Smooth muscle cell of the brain vasculature (primary cell): Measurements from ENCODE around the gene ZNF648.
"Not testable (repeated sequence)": the region's sequence is repeated elsewhere in the genome, so short reads cannot be mapped to it uniquely, and the experiment has no call there.

Source experiments
- DNase-seq: peaks from one replicate; pipeline ENCODE4 v3.0.0-alpha.2; 2012; ENCODE audit warnings: low read depth, low spot score

ZNF648 gene, protein sequence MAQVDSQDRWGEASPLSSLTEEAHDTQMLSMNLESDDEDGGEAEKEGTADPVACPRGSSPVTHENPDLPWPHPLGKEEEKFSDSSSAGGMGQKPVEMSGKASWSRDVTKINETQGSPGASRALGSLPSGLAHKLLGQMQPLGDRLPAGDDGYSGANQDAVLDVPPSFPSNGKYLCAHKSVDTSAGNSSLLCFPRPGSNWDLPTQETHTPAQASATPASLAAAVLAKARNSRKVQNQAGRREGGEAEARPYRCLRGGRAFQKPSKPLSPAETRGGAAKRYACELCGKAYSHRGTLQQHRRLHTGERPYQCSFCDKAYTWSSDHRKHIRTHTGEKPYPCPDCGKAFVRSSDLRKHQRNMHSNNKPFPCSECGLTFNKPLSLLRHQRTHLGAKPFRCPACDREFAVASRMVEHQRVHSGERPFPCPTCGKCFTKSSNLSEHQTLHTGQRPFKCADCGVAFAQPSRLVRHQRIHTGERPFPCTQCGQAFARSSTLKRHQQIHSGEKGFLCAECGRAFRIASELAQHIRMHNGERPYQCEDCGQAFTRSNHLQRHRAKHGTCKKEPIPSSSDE

DNA sequence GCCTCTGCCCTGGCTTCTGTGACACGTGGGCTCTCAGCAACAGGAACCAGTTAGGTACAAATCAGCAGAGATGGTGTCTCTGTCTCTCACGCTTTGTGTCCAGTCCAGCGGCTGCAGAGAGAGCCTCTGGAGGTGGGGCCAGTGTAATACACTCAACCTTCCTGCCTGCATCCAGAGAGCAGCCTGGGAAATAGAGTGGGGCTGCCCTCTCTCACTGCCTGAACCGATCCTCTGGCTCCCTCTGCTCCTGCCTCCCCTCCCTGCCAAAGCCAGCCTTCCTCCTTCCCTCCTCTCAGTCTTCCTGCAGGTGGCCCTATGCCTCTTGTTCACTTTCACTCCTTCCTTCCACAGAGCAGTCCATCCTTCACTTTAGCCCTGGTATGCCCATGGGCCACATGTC is at the start of gene ZNF648:
Gene ZNF648 (minus strand): TSS at position 119 of the 400 bp plus-strand sequence. CDS start 3,702 bp downstream, outside the sequence.
- no peak for DNase-seq

DNA sequence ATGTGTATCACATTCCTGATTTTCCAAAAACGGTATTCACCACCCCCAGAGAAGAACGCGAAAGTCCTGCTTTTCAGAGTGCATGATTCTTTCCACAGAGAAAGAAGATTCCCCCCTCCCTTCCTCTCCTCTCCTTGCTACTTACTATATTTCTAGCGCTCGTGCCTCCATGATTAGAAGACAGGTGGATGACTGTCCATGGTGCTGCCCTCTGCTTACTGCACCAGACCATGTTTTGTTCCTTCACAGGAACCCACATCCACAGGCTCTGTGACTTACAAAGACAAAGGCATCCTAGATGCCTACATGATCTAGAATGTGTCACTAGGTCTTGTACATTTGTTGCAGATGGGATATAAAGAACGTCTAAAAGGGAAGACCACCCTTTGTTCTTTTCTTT is 49.1 kb upstream of the ZNF648 start:
- DNase-seq, result no peak

DNA sequence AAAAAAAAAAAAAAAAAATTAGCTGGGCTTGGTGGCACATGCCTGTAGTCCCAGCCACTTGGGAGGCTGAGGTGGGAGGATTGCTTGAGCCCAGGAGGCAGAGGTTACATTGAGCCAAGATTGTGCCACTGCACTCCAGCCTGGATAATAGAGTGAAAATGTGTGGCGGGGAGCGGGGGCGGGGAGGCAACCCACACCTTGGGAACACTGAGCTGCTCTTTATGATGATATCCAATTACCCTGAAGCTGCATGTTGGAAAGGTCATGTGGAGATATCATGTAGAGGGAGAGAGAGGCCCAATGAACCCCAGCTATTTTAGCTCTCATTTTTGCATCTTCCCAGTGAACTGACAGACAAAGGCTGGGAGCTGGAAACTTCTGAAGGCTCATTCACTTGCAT is 48.3 kb upstream of the ZNF648 start:
- DNase-seq, result no peak

DNA sequence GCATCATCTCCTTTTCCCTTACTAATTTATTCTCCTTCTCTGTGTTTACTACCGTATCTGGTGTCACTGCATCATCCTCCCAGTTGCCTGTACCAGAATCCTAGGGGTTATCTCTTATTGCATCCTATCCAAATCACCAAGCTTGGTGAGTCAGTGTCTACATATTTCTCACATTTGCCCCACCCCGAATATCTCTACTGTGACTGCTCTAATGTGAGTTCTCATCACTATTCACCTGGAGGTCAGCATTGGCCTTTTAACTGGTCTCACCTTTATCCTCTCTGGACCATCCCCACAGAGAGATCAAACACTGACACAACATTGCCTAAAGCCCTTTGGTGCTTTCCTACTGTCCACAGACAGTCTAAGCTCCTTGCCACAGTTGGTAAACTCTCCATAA is 45.7 kb upstream of the ZNF648 start:
- DNase-seq, result no peak

DNA sequence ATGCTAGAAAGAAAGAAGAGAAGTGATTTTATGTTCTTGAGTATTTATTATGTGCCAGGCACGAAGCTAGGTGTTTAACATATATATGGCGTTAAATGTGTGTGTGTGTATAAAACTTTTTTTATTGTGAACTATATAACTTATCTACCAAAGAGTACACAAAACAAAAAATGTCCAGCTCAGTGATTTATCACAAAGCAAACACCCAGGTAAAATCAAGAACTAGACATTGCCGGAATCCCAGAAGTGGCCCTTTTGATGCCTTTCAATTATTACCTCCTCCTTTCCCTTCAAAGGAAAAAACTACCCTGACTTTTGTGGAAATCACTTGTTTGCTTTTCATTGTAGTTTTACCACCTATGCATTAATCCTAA is 40.5 kb upstream of the ZNF648 start:
- no peak for DNase-seq

DNA sequence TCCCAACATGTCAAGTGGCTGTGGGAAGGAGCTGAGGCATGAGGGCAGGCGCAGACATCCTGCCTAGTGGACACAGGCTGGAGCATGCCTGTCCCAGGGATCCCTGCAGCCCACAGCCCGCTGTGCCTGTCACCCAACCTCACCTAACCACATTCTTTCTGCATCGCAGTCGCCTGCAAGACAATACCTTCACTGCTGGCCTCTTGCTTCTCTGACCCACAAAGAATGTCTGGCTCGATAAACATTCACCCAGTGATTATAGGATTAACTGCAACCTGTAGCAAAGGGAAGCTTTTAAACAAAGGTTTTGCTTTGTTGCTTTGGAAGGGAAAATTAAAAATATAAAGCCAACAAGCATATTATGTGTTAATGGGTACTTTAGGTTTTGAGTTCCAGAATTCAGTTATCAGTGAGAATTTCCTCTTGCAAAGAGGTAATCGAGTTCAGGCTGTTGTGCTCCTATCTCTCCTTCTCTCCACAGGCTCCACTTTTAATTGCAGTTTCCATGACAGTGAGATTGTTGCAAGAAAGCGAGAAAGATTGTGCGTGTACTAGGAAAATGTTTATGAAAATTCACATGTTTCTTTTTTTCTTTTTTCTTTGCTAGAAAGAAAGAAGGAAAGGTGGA is 40.0 kb upstream of the ZNF648 start:
- DNase-seq, result no peak

DNA sequence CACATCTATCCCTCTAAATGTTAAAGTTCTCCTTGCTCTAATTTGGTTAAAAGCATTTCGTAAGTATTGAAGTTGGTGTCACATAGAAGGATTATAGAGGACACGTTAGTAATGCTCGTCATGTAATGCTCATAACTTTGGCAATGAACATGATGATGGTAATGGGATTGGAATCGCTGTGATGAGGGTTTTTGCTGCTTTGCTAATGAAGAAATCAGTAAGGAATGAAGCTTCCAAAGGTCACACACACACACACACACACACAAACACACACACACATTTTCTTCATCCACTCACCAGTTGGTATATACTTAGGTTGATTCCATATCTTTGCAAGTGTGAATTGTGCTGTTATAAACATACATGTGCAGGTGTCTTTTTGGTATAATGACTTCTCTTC is 36.8 kb upstream of the ZNF648 start:
- no peak for DNase-seq

DNA sequence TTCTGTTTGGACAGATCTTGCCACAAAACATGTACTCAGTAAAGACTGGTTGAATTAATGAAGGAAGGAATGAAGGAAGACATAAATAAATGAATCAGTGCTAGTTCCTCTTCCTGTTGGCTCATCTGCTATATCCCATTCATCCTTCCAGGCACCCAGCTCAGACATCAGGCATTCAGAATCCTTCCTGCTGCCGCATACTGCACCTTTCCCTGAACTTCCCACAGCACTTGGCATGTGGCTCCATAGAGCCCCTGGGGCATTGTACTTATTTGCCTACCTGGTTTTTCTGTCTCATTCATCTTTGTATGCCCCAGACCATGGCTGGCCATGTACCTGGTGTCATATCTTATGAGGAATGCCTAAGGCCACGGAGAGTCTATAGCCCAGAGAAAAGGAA is 34.4 kb upstream of the ZNF648 start:
- no peak for DNase-seq

DNA sequence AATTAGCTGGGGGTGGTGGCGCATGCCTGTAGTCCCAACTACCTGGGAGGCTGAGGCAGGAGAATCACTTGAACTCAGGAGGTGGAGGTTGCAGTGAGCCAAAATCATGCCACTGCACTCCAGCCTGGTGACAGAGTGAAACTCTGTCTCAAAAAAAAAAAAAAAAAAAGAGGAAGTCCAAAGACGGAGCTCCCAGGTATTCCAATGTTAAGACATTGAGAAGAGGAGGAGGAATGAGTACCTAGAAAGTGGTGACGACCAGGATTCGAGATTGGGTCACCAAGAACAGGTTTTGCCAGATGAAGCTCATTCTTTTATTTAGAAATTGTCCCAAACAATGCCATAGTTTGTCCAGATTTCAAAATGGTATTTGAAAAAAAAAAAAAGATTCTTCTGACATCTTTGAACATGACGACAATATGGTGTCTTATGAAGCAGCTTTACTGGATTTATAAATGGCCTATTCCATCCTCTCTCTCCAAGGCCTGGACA is 33.0 kb upstream of the ZNF648 start:
- DNase-seq, result not testable (repeated sequence)

DNA sequence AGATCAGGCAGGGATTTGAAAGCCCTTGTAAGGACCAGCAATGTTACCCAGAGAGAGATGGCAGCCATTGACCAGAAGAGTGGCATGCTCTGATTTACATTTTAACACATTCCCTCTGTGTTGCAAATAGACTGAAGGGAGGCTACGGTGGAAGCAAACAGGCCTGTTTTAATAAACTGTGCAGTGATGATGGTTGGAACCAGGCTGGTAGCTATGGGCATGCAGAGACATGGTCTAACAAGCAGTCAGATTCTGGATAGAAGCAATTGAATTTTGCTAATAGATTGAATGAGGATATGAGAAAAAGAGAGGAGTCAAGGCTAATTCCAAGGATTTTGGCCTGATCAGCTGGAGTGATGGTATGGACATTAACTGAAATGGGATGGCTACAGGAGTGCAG is 32.3 kb upstream of the ZNF648 start:
- no peak for DNase-seq

DNA sequence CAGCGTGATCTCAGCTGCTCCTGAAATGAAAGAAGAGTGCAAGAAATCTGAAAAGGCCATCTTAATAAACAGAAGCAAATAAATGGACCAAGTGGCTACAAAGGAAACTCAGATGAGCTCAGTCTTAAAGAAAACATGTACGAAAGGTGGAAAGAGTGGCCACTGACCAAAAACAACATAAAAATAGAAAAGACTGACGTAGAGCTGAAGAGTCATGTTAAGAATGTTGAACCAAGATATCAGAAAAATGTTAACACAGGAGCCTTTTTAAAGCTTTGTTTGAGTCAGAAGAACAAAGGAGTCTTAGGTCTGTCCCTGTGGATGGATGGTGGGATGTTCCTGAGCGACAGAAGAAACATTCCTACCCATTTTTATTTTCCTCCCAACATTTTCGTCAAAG is 30.8 kb upstream of the ZNF648 start:
- DNase-seq, result no peak

DNA sequence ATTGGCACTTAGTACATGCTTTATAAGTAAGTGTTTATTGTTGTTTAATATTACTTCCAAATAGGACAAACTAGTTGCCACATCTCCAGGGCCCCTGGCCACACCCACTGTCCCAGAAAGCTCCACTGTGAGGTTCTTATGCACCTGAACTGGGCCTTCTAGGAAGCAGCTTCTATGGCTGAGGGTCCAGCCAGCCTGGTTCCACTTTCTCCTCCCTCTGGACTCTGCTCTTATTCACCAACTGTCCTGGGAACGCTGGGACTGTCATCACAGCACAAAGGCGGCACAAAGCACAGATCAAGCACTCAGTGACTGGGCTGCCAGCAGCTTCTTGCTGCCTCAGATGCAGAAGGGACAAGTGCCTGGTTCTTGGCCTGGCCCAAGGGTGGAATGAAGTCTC is 29.6 kb upstream of the ZNF648 start:
- DNase-seq, result no peak

DNA sequence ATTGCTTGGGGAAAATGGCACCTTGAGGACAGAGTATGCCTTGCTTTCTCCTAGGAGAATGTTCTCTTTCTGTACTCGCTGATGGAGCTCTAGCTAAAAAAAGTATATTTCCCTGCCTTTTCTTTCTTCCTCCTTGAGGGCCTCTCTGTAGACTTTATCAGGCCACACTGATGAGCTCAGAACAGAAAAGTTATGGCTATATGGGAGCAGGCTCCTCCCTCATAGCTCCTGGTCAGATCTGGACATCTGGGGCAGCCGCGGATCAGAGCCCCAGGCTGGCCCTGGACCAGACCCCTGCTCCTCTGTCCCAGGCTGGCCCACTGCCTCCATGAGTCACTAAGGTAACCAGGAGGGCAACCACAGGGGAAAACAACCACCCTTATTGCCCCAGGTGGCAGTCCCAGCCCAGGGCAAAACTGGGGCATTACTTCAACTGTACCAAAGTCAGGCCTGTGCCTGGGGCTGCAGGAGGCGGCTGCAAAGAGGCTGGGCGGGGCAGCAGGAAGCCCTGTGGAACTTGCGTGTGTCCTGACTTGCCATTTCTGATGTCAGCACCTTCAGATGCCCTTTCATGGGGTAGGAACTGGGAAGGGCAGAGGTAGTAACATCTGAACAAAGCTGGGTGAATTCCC is 26.3 kb upstream of the ZNF648 start:
- DNase-seq, result no peak

DNA sequence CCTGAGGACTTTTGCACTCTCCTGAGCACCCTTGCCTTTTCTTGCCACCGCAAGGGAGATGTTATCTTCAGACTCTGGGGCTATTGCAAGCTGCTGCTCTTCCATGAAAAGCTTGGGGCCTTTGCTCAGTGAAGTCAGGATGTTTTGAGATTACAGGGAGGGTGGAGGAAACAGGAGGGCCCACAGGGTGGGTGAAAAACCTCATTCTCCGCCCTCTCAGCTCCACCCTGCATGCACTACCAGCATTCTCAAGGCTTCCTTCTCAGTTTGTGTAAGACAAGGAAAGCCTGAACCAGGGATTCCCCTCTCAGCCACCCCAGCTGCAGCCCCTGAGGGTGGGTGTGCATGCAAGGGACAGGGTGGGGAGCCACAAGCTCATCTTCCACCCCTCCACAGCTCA is 25.8 kb upstream of the ZNF648 start:
- DNase-seq, result no peak

DNA sequence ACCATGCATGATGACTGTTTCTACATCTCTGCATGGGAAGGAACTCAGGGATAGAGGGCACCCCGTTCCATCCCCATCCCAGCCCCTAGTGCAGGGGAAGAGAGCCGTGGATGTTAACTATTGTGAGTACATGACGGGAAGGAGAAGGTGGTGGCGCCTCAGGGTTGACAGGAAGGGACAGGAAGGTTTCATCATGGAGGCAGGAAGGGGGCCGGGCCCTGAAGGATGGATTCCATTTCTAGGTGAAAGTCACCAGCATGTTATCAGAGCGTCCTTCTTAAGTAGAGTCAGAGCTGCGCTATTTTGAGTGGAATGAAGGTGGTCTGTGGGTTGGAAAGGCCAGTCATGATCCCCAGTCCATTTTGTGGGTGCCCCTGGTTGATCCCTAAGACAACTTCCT is 25.1 kb upstream of the ZNF648 start:
- no peak for DNase-seq

DNA sequence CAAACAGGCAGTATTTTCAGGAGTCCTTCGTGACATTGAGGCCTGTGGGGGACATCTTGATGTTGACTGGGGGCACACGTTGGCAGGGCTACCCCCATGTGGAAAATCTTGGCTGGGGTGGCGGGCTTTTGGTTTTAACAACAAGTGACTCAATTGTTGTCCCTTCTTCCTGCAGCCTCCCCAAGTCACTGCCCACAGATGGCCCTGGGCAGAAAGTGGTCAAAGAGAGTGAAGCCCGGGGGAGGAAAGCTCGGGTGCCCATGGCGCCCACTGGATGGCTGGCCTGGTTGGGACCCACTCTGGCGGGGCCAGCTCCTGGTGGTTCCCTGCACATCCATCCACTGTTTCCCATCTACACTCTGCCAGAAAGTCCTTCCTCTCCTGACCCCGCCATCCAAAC is 24.6 kb upstream of the ZNF648 start:
- DNase-seq, result no peak

DNA sequence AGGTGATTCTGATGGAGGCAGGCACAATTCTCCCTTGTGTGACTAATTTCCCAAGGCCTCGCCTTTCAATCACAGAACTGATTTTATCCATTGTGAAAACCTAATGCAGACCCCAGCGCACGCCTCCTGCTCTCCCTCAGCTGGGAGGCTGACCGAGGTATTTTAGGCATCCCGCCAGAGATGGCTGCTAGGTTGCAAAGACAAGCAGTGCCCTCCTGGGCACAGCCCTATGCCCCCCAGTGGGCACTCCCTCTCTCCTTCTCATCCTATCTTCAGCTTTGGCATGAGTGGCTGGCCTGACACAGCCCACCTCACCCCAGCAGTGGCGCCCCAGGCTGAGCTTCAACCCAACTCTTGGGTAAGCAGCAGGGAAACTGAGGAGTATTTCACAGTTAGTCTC is 24.2 kb upstream of the ZNF648 start:
- DNase-seq, result no peak

DNA sequence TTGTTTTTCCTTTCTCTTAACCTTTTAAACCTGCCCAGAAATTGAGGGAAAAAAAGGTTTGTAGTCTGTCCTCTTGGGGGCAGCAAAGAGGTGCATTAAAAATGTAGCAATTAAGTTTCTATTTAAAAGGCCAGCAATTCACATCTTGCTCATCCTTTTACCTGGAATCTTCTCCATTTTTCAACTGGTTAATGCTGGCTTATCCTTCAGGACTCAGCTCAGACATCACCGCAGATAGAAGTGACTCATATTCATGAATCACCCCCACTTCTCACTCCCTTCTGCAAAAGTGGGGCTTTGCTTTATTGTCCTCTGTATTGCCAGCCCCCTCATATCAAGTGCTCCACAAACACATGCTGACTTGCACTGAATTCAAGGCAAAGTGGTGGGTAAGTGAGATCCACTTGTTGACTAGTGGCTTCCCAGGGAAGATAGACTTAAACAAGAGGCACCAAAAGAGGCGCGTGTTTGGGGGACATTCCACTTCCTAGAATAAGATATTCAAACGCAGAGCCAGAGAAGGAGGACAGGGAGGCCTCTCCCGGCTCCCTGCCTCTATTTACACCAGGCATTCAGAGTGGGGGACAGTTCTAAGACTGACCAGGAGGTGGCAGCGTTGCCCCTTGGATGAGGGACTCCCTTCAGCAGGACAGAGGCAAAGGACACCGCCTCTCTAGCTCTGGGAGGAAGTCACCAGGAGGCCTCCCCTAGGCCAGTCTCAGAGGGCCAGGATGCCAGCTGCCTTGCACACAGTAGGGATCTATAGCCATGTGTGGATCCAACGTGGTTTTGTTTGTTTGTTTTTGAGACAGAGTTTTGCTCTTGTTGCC is 23.2 kb upstream of the ZNF648 start:
- peak; percentile 32 for DNase-seq

DNA sequence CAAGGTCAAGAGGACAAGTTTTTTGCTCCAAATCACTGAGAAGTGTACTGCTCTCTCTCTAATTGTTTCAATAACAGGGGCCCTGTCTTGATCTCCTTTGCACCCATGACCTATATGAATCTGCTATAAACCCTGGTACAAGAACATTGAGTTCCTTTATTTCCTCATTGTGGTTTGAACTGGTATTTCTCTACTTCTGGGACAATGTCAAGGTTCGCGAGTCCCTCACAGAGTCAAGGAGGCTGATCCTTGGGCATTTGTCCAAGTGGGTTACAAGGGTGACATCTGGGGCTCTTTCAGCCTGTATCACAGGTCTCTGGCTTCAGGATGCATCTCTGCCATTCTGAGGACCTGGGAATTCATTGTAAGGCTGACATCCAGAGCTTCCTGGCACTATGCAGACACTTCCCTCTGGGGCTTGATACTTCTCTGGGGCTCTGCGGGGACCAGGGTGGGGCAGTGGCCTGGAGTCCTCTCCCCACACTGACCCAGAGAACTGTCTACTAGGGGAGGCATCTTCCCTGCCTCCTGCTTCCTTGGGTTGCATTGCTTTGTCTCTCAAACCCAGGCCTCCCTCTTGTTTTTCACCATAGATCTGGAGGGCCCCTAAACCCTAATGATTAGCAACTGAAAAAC is 22.5 kb upstream of the ZNF648 start:
- no peak for DNase-seq

DNA sequence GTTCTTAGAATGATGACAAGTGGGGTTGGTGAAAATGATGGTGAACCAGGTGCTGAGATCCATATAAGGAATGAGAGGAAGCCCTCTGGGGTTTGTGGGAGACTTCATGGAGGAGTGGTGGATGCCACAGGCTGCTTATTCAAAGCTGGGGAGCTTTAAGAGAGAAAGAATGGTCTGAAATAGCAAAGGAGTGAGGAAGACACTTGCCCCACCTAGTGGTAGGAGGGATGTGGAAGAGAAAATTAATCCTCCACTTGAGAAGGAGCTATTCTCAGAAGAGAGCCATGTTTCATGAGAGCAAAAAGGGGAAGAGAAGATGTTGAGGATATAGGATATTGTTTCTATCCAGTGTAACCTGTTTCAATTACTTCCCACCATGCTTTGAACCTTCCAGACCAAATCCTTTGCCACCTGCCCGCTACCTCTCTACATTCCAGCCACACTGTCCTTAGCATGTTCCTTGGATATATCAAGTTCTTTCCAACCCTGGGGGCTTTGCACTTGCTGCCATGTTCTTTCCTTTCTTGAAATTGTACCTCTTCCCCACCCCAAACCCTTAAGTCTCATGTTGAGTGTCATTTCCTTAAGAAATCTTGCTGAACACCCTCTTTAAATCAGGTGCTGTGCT is 19.6 kb upstream of the ZNF648 start:
- no peak for DNase-seq

DNA sequence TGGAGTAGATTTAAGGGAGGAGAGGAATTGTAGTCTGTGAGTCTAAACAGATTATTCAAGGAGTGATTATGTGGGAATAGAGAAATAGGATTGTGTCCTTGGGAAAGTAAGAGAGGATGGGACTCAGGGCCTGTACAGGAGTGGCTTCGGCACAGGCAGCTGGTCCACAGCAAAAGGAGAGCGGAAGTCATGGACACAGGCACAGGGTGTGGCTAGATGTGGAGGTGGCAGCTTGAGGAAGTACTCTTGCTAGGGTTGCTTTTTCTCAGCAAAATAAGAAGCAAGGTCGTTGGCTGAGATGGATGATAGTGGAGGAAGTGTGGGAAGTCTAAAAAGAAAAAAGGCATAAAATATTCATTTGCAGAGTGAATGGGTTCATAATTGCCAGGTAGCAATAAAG is 18.5 kb upstream of the ZNF648 start:
- DNase-seq, result no peak
